Measurements from ENCODE around the gene ZNF710. TPM values are rescaled to one million over a fixed set of nuclear protein-coding genes. Genes with fewer than 3 reads are reported as not detected.

ZNF710 gene
- total and polyA plus RNA-seq, 2 of the 13 experiments (the other 11 are each of a cell fraction or from before 2014, with no cell fraction given), result 4.7 to 20.6 TPM

GRCh38 chr15:90036806-90037510 lies 35.8 kb downstream of the ZNF710 start (continued):
- no peak for TF ChIP-seq ZNF431 (CRISPR knock-in tag; IDR thresholded peaks at IDR 0.05; ENCODE audit: borderline replicate concordance, low read depth)
- no peak for TF ChIP-seq ZNF547 (CRISPR knock-in tag; IDR thresholded peaks at IDR 0.05)
- no peak for TF ChIP-seq ZNF101 (CRISPR knock-in tag; IDR thresholded peaks at IDR 0.05; ENCODE audit: borderline replicate concordance, low read depth)
- no peak for TF ChIP-seq ZBTB10 (CRISPR knock-in tag; IDR thresholded peaks at IDR 0.05; ENCODE audit: borderline replicate concordance)
- no peak for TF ChIP-seq MLXIP (CRISPR knock-in tag; IDR thresholded peaks at IDR 0.05; ENCODE audit: borderline replicate concordance)
- TF ChIP-seq PAWR (CRISPR knock-in tag; IDR thresholded peaks at IDR 0.05; ENCODE audit: borderline replicate concordance), result no peak
- TF ChIP-seq PRPF4 (IDR thresholded peaks at IDR 0.05; ENCODE audit: low read depth, low read length, poor library complexity, severe bottlenecking), result no peak
- no peak for TF ChIP-seq BCLAF1 (IDR thresholded peaks at IDR 0.05)

Measured in HepG2 (cell line).